ENCODE results near the gene FAM227B.
"Not testable (repeated sequence)": the region's sequence is repeated elsewhere in the genome, so short reads cannot be mapped to it uniquely, and the experiment has no call there.

GRCh38 chr15:49666486-49666885, 45.9 kb upstream of the FAM227B start:
- TF ChIP-seq POLR2A, CTCF, POLR2AphosphoS5 (IDR thresholded peaks at IDR 0.05): not testable (repeated sequence)
